Astrocyte (in vitro differentiated cells and primary cell): ENCODE data around the gene GOPC.

Experiments used
- CTCF ChIP-seq: IDR thresholded peaks from 2 replicates; pipeline ENCODE4 v1.5.1; 2011; ENCODE audit warnings: low read depth, mild to moderate bottlenecking, inconsistent platforms, low read length, moderate library complexity; ENCODE audit not compliant: insufficient read depth
- EZH2 ChIP-seq: IDR thresholded peaks from 2 replicates; pipeline ENCODE4 v1.6.1; 2012; ENCODE audit warnings: mild to moderate bottlenecking, low read length, inconsistent platforms; ENCODE audit not compliant: insufficient read depth

GRCh38 chr6:117549611-117550010 is 52.7 kb downstream of the GOPC start:
- TF ChIP-seq CTCF, result no peak
- no peak for TF ChIP-seq EZH2
